ENCODE measurements around the gene DNMT3A.

The DNMT3A gene

GRCh38 chr2:25228848-25229278 lies 112.9 kb downstream of the DNMT3A start:
- no peak for TF ChIP-seq Cebpa-rat (IDR thresholded peaks at IDR 0.05)
- H3K36me3 ChIP-seq = peaks cover 31% of the 10 kb centered on the region
- peak overlapping the region; percentile 60 for H3K27ac ChIP-seq
- H4K20me1 ChIP-seq = peaks cover 51% of the 10 kb centered on the region
- peak overlapping the region; percentile 41; the same call in 1 of the 2 replicates for H3K9ac ChIP-seq
- H3K4me3 ChIP-seq = no peak overlapping the region
- H3K27me3 ChIP-seq = no peaks in the 10 kb centered on the region
- no peaks in the 10 kb centered on the region for H3K9me3 ChIP-seq
- H3K4me1 ChIP-seq = peaks cover 64% of the 10 kb centered on the region
- peak overlapping the region; percentile 86 for H3K4me2 ChIP-seq

GRCh38 chr2:25227576-25227975 lies 114.1 kb downstream of the DNMT3A start:
- Histone ChIP-seq H3K9me3 (no peaks in the 10 kb centered on the region), H3K4me2 (no peak overlapping the region), H3K4me1 (peaks cover 59% of the 10 kb centered on the region), H3K36me3 (peaks cover 18% of the 10 kb centered on the region), H3K27ac (no peak overlapping the region), H3K27me3 (no peaks in the 10 kb centered on the region), H4K20me1 (peaks cover 40% of the 10 kb centered on the region), H3K9ac (no peak overlapping the region), H3K4me3 (no peak overlapping the region)
- no peak for TF ChIP-seq Cebpa-rat (IDR thresholded peaks at IDR 0.05)

GRCh38 chr2:25226827-25227226 lies 114.9 kb downstream of the DNMT3A start:
- Histone ChIP-seq H3K4me3 (no peak overlapping the region), H3K27me3 (no peaks in the 10 kb centered on the region), H3K36me3 (peaks cover 10% of the 10 kb centered on the region), H3K9ac (no peak overlapping the region), H3K4me1 (peaks cover 51% of the 10 kb centered on the region), H3K27ac (no peak overlapping the region), H3K4me2 (no peak overlapping the region), H4K20me1 (peaks cover 33% of the 10 kb centered on the region), H3K9me3 (no peaks in the 10 kb centered on the region)
- TF ChIP-seq Cebpa-rat (IDR thresholded peaks at IDR 0.05) = no peak

GRCh38 chr2:25222477-25223121 lies 119.1 kb downstream of the DNMT3A start:
- no peak overlapping the region for H3K4me3 ChIP-seq
- TF ChIP-seq Cebpa-rat (IDR thresholded peaks at IDR 0.05) = no peak
- H3K9me3 ChIP-seq = no peaks in the 10 kb centered on the region
- H3K4me1 ChIP-seq = peaks cover 21% of the 10 kb centered on the region
- H3K9ac ChIP-seq = no peak overlapping the region
- H3K27me3 ChIP-seq = no peaks in the 10 kb centered on the region
- H3K36me3 ChIP-seq = no peaks in the 10 kb centered on the region
- no peak overlapping the region for H3K4me2 ChIP-seq
- no peak overlapping the region for H3K27ac ChIP-seq
- no peaks in the 10 kb centered on the region for H4K20me1 ChIP-seq

- Histone ChIP-seq H4K20me1 (no peaks in the 10 kb centered on the region), H3K9me3 (no peaks in the 10 kb centered on the region), H3K27me3 (no peaks in the 10 kb centered on the region), H3K36me3 (no peaks in the 10 kb centered on the region), H3K9ac (no peak overlapping the region), H3K4me3 (no peak overlapping the region), H3K27ac (no peak overlapping the region), H3K4me2 (no peak overlapping the region), H3K4me1 (peaks cover 29% of the 10 kb centered on the region)
- TF ChIP-seq Cebpa-rat (IDR thresholded peaks at IDR 0.05) = no peak
Observed at GRCh38 chr2:25221579-25221978, 120.1 kb downstream of the DNMT3A start.

GRCh38 chr2:25220313-25220712 lies 121.4 kb downstream of the DNMT3A start:
- H3K36me3 ChIP-seq = no peaks in the 10 kb centered on the region
- H3K4me1 ChIP-seq = peaks cover 29% of the 10 kb centered on the region
- no peaks in the 10 kb centered on the region for H3K9me3 ChIP-seq
- no peak overlapping the region for H3K27ac ChIP-seq
- TF ChIP-seq Cebpa-rat (IDR thresholded peaks at IDR 0.05) = no peak
- no peaks in the 10 kb centered on the region for H4K20me1 ChIP-seq
- no peak overlapping the region for H3K4me3 ChIP-seq
- no peaks in the 10 kb centered on the region for H3K27me3 ChIP-seq
- no peak overlapping the region for H3K9ac ChIP-seq
- H3K4me2 ChIP-seq = no peak overlapping the region

GRCh38 chr2:25219621-25220020 lies 122.1 kb downstream of the DNMT3A start:
- Histone ChIP-seq H3K9me3 (no peaks in the 10 kb centered on the region), H3K4me3 (no peak overlapping the region), H3K27me3 (no peaks in the 10 kb centered on the region), H3K4me1 (peaks cover 33% of the 10 kb centered on the region), H3K9ac (no peak overlapping the region), H3K27ac (peak overlapping the region; percentile 26; the same call in 1 of the 2 replicates), H3K36me3 (no peaks in the 10 kb centered on the region), H4K20me1 (no peaks in the 10 kb centered on the region), H3K4me2 (peak overlapping the region; percentile 14; the same call in 1 of the 2 replicates)
- no peak for TF ChIP-seq Cebpa-rat (IDR thresholded peaks at IDR 0.05)

GRCh38 chr2:25218100-25218499 lies 123.6 kb downstream of the DNMT3A start:
- no peak for TF ChIP-seq Cebpa-rat (IDR thresholded peaks at IDR 0.05)

GRCh38 chr2:25215948-25216679 lies 125.6 kb downstream of the DNMT3A start:
- H3K9ac ChIP-seq = peak overlapping the region; percentile 78
- no peaks in the 10 kb centered on the region for H3K27me3 ChIP-seq
- no peaks in the 10 kb centered on the region for H3K9me3 ChIP-seq
- peak overlapping the region; percentile 86 for H3K4me2 ChIP-seq
- H3K36me3 ChIP-seq = no peaks in the 10 kb centered on the region
- H3K4me3 ChIP-seq = peak overlapping the region; percentile 64
- H3K27ac ChIP-seq = peak overlapping the region; percentile 76
- no peak for TF ChIP-seq Cebpa-rat (IDR thresholded peaks at IDR 0.05)
- no peaks in the 10 kb centered on the region for H4K20me1 ChIP-seq
- peaks cover 61% of the 10 kb centered on the region for H3K4me1 ChIP-seq

More at GRCh38 chr2:25218100-25218499, 123.6 kb downstream of the DNMT3A start:
- H3K36me3 ChIP-seq = no peaks in the 10 kb centered on the region
- H3K4me1 ChIP-seq = peaks cover 41% of the 10 kb centered on the region
- no peak overlapping the region for H3K9ac ChIP-seq
- H3K27ac ChIP-seq = no peak overlapping the region
- no peak overlapping the region for H3K4me3 ChIP-seq
- H4K20me1 ChIP-seq = no peaks in the 10 kb centered on the region
- H3K27me3 ChIP-seq = no peaks in the 10 kb centered on the region
- no peak overlapping the region for H3K4me2 ChIP-seq
- H3K9me3 ChIP-seq = no peaks in the 10 kb centered on the region

GRCh38 chr2:25215232-25215631 lies 126.5 kb downstream of the DNMT3A start:
- Histone ChIP-seq H3K4me3 (peak overlapping the region; percentile 64), H3K9ac (peak overlapping the region; percentile 78; the same call in 1 of the 2 replicates), H3K4me1 (peaks cover 70% of the 10 kb centered on the region)

More at GRCh38 chr2:25215232-25215631, 126.5 kb downstream of the DNMT3A start:
- H3K4me2 ChIP-seq = peak overlapping the region; percentile 86
- peak overlapping the region; percentile 76 for H3K27ac ChIP-seq
- H3K27me3 ChIP-seq = no peaks in the 10 kb centered on the region
- H4K20me1 ChIP-seq = no peaks in the 10 kb centered on the region
- H3K36me3 ChIP-seq = no peaks in the 10 kb centered on the region
- TF ChIP-seq Cebpa-rat (IDR thresholded peaks at IDR 0.05) = no peak
- no peaks in the 10 kb centered on the region for H3K9me3 ChIP-seq

All from BLaER1 (cell line).